NCI-H82 (cell line): ENCODE data around the gene SNX24.

Experiments used
- DNase-seq: peaks from one replicate; lab custom pipeline; 2025; lab: John Stamatoyannopoulos, UW

The SNX24 gene

DNA sequence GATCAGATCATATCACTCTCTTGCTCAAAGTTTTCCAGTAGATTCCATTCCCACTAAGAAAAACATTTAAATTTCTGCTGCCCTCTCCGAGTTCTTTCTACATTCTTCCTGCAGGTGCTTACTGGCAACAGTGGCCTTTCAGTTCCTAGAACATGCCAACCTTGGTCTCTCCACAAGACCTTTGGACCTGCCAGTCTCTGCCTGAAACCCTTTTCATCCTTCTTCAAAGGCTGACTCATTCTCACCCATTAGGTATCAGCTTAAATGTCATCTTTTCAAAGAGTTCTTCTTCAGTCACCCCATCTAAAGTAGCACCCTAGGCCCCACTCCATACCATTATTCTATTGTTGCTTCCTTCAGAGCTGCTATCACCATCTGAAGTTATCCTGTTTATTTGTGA, 169.3 kb downstream of the SNX24 start:
- no peak for DNase-seq

DNA sequence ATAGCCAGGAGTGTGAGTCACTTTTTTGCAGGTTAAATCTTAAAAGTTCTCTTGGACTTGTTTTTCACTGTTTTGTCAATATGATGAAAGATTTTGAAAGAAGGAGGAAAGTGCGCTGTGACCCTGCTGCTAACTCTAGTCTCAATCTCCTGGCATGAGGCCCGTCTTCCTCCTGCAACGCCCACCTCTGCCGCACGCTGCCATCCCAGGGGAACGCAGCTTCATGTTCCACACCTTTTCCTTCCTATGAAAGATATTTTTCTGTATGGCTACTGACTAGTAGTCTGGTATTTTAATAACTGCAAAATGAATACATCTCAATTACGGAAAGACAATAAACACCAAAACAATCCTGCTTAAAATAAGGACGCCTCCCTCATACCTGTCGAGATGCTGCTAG, 182.8 kb downstream of the SNX24 start:
- DNase-seq, result no peak

DNA sequence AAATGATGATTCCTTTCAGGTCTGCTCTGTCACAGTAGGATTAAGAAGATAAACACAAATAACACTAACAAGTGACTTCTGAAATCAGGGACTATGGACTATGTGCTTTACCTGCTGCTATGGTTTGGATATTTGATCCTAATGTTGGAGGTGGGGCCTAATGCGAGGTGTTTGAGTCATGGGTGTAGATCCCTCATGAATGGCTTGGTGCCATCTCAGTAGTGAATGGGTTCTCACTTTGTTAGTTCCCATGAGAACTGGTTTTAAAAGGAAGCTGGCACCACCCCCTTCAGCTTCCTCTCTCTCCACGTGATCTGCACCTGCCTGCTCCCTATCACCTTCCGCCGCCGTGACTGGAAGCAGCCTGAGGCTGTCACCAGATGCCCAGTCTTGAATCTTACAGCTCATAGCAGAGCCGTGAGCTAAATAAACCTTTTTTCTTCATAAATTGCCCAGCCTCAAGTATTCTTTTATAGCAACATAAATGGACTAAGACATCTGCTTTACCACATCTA, 187.8 kb downstream of the SNX24 start:
- DNase-seq, result no peak

- DNase-seq, result peak; percentile 65
Measured at GRCh38 chr5:123035360-123035917, 190.0 kb downstream of the SNX24 start.

DNA sequence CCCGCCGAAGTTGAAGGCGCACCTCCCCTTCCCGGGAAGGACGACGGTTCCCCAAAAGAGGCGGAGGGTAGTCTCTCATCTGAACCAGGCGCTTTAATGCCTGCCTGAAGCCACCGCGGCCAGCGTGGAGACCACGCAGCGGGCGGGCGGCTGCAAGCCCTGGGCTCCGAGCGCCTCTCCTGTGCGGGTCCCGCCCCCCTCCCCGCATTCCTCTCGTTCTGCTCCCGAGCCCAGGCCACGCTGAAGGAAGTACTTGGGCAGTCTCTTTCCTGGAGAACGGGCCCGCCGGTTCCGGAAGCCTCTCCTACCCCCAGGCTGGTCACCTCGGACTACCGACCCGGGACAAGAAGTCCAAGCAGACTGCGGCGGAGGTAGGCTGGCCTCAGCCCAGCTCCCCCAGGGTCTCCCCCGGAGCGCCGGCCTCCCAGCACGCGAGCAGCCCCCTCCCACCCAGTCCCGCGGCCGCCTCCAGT, 190.5 kb downstream of the SNX24 start:
- peak; percentile 31 for DNase-seq

GRCh38 chr5:123036391-123037103, 191.1 kb downstream of the SNX24 start, which contains the start of gene PPIC:
Gene PPIC (minus strand): TSS chr5:123036725. CDS start chr5:123036625, 100 bp downstream.
- DNase-seq, result peak; percentile 74

GRCh38 chr5:123037104-123037418, 191.6 kb downstream of the SNX24 start:
- DNase-seq, result no peak

- no peak for DNase-seq
Measured at GRCh38 chr5:123039673-123040072, 194.3 kb downstream of the SNX24 start.

GRCh38 chr5:123044926-123045617, 199.7 kb downstream of the SNX24 start:
- no peak for DNase-seq

DNA sequence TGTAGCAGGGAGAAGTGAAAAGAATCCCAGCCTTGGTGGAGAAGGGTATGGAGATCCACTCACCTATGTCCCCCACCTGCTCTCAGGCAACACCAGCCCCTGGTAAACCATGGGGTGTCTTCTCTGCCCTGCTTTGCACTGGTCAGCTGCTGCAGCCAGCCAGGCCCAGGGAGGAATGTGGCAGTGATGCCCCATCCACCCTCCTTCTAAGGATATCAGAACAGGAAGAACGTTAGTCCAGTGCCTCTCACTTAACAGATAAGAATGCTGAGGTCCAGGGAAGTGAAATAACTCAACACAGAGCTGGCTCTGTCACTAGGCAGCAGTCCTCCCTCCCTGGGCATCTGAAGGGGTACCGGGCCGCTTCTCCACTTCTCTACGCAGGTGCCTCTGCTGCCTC, 200.8 kb downstream of the SNX24 start:
- no peak for DNase-seq

GRCh38 chr5:123047706-123048105, 202.3 kb downstream of the SNX24 start:
- no peak for DNase-seq

DNA sequence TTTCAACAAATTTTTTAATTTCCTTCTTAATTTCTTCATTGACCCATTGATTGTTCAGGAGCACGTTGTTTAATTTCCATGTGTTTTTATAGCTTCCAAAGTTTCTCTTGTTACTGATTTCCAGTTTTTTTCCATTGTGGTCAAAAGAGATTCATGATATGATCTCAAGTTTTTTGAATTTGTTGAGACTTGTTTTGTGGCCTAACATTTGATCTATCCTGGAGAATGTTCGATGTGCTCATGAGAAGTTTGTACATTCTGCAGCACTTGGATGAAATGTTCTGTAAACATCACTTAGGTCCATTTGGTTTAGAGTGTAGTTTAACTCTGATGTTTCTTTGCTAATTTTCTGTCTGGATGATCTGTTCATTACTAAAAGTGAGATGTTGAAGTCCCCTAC, 205.8 kb downstream of the SNX24 start:
- no peak for DNase-seq
